GM19043 (cell line): ENCODE data around the gene UBE2L3.
A peak's percentile ranks its signal among the peaks of the same experiment; 100 is the strongest.
"Not testable (repeated sequence)": the region's sequence is repeated elsewhere in the genome, so short reads cannot be mapped to it uniquely, and the experiment has no call there.

Source experiments
- ATAC-seq: cut with Tn5 transposase; IDR thresholded peaks from one replicate; pipeline ENCODE4 v1.9.1; 2021; ENCODE audit warnings: low read depth; ENCODE audit not compliant: unreplicated experiment

The UBE2L3 gene

DNA sequence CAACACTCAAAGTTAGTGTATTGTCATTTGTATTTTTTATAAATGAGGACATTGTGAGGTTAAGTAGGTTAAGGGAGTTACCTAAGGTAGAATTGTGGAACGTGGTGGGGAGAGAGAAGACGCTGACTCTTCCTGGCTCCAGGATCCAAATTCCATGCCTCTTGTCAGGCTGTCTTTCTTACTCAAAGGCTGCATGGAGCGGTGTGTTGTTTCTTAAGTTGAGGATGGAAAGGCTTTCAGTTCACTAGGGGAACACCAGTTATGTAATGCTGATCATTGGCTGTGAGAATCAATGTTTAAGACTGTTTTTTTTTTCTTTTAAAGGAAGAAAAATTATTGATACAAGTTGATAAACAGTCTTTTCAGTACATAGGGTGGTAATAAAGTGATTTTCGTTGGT, 2.9 kb downstream of the UBE2L3 start:
- no peak for ATAC-seq

DNA sequence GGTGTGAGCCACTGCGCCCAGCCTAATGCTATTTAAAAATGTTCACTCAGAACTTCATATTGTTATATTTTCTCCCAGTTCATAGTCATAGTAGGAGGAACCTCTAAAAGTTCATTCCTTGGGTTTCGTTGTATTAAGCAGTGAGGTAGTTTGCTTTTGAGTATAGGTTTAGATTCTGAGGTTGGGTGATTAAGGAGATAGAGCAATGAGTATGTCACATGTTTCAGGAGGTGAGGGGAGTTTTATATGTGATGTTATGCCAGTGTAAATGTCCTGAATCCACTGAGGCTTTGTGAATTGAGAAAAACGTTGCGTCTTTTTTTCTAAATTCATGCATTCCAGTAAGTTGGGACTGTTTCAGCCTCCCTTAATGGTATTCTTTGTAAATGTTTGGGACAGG, 4.2 kb downstream of the UBE2L3 start:
- no peak for ATAC-seq

DNA sequence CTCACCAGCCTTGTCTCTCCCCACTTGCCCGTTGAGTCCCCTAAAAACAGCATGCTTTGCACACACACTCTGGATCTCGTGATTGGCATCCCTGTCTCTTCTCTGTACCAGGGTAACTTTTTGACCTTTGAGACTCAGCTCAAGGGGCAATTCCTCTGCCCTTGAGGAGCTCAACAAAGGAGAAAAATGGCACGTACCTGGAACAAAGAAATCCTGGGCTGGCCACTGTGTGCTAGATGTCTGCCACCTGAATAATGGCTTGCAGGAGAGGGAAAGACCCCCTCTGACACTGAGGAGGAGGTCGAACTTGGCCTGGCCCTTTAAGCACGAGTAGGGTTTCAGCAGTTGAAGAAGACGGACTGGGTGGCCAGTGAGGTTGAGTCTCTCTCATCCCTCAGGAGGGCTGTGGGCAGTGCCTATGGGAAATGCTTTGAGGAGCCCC, 5.8 kb downstream of the UBE2L3 start:
- no peak for ATAC-seq

DNA sequence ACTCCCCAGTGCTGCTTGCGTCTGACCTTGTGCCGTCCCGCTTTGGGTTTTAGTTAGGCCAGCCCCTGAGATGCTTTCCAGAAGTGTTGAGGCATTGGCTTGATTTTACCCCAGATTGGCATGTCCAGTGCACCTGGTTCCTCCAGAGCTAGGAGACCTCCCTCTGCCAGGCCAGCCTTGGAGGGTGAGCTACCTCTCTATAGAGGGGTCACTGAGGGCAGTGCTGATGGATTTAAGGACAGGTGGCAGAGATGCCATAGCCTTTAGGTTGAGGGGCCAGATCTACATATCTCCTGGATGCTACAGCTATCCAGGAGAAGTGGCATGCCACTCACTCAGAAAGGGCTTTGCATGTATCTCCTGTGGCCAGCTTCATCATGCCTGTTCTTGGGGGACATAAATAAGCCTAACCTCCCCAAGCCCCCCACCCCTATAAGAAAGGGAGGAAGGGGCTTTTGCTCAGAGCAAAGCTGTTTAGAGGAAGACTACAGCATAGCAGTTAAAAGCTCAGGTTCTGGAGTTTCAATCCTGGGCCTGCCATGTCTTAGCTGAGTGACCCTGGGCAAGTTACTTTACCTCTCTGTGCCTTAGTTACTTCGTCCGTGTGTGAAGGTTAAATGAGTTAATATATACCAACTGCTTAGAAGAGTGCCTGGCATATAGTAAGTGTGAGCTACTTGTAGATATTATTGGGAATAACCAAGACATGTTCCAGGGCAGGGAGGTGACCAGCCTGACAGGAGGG, 6.4 kb downstream of the UBE2L3 start:
- ATAC-seq: no peak

DNA sequence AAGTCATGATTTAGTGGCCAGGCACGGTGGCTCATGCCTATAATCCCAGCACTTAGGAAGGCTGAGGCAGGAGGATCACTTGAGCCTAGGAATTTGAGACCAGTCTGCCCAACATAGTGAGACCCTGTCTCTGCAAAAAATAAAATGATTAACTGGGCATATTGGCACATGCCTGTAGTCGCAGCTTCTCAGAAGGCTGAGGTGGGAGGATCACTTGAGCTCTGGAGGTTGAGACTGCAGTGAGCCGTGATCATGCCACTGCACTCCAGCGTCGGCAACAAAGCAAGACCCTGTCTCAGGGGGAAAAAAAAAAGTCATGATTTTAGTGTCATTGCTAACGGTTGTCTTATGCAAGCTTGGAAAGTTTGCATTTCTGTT, 11.9 kb downstream of the UBE2L3 start:
- ATAC-seq: no peak

DNA sequence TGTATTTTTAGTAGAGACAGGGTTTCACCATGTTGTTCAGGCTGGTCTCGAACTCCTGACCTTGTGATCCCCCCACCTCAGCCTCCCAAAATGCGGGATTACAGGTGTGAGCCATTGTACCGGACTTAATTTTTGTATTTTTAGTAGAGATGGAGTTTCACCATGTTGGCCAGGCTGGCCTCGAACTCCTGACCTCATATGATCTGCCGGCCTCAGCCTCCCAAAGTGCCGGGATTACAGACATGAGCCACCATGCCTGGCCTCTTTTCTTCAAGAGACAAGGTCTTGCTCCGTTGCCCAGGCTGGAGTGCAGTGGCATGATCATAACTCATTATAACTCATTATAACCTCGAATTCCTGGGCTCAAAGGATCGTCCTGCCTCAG, 13.1 kb downstream of the UBE2L3 start:
- ATAC-seq: not testable (repeated sequence)

DNA sequence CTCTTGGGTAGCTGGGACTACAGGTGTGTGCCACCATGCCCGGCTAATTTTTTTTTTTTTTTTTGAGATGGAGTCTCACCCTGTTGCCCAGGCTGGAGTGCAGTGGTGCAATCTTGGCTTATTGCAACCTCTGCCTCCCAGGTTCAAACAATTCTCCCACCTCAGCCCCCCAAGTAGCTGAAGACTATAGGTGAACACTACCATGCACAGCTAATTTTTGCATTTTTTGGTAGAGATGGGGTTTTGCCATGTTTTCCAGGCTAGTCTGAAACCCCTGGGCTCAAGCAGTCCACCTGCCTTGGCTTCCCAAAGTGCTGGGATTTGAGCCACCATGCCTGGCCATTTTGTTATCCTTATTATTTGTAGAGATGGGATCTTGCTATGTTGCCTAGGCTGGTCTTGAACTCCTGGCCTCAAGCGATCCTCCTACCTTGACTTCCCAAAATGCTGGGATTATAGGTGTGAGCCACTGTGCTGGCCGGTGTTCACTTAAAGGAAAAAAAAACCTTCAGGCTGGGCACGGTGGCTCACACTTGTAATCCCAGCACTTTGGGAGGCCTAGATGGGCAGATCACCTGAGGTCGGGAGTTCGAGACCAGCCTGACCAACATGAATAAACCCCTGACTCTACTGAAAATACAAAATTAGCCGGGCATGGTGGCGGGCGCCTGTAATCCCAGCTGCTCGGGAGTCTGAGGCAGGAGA, 13.6 kb downstream of the UBE2L3 start:
- not testable (repeated sequence) for ATAC-seq

DNA sequence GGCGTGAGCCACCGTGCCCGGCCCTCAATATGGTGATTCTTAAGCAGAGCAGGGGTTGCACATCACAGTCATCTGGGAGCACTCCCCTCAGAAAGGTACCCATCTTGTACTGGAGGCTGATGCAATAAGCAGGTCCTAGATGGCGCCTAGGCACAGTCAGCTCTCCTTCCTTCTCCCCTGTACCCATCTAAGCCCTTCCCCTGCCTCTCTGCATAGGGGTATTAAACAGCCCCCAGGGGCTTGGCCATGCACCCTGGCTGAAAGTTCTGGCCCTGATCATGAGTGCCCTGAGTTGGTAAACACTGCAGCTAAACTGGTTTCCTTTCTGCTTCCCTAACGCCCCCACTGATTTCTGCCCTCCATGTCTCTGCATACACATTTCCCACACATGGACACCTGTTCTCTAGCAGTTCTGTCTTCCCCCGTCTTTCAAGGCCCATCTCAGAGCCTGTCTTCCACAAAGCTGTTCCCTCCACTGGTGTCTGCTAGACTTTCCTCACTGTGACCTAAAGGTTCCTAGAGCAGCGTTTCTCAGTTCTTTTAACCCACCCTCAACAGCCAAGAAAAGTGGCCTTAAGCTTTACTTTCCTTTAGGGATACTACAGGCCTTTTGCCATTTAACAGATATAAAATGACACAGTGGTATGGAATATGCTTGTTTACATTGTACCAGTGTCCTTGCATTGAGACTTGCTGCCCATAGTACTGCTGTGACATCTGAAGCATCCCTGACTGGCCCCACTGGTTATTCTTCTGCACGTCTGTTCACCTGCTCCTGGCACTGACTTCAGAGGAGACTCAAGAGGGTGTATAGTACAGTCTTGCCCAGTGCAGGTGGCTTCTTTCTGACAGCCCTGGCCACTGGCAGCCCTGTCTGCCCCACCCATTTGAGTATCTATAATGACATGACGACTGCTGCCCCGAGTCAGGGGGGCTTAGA, 15.6 kb downstream of the UBE2L3 start:
- no peak for ATAC-seq

DNA sequence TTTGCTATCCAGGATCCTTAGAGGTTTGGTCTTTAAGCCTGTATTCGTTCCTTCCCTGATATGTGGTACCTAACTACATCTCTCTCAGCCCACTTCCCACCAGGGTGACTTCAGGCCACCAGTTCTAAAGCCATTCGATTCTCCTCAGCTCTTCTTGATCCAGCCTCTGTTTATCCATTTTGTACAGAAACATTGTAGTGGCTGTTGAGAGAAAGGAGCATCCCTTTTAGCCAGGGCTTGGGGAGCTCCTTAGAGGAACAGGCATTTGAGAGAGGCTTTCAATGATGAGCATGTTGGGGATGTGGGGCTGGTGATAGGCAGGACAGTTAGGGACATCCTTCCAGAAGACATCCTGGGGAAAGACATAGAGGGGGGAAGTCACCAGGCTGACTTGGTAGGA, 17.9 kb downstream of the UBE2L3 start:
- ATAC-seq: no peak

DNA sequence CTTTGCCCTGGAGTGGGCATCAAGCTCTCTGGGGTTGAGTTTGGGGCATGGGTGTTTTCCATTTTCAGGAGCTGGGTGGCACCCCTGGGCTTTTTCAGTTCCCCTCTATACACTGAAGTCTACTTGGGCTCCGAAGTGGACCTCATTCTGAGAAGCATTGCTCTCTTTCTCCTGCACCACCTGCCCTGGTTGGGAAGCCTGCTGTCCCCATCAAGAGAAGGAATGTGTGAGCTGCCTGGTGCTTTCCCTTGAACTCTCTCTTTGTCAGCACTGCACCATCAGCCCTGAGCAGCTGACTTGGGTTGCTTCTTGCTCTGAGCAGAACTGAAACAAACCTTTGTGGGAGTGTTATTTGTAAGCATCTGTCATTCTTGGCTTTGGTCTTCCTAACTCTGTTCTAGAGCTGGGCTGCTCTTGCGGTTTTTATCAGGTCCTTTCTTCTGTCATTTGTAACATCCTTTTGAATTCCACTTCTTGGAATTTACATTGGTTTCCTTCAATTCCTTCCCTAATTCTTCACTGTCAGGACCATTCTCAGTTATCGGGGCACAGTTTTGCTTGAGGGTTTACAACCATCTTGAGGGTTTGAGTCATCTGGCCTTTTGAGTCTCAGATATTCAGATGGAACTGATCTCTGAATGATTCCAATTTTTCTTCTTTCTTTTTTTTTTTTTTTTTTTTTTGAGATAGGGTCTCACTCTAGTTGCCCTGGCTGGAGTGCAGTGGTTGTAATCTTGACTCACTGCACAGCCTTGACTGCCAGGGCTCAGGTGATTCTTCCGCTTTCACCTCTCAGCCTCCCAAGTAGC, 20.5 kb downstream of the UBE2L3 start:
- peak; percentile 71 for ATAC-seq

DNA sequence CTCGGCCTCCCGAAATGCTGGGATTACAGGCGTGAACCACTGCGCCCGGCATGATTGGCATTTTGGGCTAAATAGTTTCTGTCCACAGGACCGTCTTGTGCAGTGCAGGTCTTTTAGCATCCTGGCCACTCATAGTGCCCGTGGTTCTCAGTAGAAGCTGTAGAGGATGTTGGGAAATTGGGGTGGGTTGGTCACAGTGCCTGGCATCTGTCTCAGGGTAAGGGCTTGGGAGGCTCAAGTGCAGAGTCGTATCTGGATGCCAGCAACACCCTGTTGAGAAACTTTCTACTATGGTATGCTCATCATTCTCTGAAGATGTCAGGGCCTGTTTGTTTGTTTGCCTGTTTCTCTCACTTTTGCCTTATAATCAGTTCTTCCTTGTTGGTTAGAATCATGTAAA, 21.9 kb downstream of the UBE2L3 start:
- ATAC-seq: no peak

DNA sequence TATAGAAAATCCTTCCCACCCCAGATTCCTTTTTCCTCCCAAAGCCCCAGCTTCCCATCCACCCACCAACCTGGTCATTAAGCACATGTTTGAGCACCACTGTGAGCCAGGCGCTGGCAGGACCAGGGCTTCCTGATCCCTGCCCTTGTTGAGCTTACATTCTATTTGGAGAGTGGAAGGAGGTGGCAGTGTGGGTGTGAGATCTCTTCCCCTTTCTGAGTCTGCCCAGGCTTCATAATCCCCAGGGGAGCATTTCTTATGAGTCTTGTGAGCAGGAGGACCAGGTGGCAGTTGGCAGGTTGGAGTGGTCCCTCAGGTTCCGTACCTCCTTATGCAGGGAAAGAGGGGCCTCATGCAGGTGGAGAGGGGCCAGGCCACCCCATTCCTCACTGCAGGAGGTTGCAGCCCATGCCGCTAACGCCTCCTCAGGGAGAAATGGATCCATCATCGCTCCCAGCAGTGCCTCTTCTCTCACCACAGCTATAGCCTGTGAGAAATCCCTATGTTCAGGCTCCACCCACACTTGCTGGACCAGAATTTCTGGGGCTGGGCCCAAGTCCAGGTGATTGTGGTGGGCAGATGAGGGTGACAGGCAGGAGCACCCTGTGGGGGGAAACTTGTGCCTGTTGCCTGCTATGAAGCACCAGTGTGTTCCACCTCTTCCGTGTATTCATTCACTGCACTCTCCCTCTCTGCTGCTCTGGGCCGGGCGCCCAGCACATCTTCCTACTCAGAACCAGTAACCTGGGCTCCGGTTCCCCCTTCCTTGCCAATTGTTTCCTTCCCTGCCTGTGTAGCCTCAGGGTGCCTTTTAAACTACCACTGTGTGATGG, 23.5 kb downstream of the UBE2L3 start:
- ATAC-seq: no peak

DNA sequence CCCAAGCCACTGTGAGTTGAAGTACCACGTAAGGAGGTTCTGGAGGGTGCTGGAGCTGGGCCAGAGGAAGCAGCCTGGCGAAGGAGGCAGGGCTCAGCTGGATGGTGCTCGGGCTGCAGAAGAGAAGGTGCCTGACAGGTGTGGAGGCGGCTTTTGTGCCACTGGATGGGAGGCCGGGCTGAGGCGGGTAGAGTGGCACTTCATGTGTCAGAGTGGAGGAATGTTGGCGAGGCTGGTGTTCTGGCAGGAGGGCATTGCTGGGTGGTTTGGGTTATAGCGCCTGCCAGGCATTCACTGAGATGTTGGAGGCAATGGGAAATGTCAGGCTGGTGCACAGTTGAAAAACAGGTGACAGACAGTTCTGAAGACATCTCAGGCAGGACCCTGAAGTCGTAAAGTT, 24.2 kb downstream of the UBE2L3 start:
- no peak for ATAC-seq

DNA sequence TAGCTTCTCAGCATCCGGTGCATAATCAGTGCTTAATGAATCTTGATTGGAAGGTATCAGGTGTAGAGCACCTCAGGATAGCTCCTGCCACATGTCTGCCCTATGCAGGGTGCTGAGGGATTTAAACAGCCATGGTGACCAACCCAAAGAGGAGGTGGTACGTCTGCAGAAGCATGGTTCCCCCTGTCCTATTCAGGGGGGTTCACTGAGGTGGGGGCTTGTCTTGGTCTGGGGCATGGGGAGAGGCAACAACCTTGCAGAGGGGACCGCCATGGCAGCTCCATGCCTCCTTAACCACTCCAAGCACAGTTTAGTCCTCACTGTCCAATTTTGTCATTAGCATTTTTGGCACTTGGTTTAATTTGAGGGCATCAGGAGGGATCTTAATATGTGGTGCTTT, 24.9 kb downstream of the UBE2L3 start:
- ATAC-seq: no peak

DNA sequence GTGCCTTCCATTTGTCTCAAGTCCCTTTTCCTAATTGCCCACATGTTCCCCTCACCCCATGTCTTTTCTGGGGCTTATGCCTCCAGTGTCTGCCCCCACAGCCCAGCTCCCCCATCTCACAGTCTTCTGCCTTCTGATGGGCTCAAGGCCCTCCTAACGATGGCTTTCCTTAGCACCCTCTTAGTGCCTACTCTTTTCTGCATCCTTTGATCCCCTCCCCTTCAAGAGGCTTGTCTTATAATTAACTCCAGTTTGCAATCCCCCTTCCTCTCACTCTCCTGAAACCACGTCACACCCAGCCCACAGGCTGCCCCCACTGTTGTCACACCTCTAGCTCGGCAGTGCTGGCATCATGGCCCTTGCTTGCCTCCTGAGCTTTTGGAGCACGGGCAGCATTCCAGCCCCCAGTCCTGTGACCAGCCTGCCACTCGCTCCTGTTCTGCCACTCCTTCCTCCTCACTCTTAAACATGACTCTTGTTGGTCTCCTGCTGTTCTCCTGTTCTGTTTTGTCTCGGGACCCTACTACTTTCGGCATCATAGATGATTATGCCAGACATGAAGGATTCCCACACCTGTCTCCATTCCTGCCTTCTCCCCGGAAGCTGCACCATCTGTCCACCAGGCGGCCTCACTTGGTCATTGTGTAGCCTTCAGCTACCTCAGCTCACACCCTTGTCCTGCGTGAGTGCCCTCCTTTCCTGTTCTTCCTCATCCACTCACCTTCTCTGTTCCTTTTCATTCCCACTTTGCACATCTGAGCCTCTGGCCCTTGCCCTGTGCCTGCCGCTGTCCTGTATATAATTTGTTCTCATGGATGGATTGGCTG, 26.1 kb downstream of the UBE2L3 start:
- ATAC-seq: no peak

DNA sequence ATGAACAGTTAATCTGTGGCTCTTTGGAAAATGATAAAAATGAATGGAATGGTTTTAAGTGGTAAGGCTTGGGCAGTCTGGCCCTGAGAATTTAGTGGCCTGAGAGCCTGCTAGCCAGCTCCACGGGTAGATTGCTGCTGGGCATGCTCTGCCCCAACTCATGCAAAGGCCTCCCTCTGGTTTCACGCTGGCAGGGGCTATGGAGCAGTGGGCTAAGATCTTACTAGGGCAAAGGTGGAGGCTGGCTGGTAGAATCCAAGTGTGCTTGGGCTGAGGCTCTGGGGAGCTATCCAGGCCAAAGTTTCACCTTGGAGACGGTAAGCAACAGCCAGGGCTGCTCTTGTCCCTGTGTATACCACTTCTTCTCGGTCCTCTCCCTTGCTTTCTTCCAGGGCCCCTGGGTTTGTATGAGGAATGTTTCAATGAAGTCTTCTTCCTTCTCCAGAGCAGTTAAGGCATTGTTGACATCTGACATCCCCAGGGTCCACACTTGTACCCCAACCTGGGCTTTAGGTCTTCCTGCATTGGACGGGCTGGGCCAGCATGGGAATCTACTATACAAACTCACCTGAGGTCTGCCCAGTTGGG, 27.4 kb downstream of the UBE2L3 start:
- ATAC-seq: no peak

DNA sequence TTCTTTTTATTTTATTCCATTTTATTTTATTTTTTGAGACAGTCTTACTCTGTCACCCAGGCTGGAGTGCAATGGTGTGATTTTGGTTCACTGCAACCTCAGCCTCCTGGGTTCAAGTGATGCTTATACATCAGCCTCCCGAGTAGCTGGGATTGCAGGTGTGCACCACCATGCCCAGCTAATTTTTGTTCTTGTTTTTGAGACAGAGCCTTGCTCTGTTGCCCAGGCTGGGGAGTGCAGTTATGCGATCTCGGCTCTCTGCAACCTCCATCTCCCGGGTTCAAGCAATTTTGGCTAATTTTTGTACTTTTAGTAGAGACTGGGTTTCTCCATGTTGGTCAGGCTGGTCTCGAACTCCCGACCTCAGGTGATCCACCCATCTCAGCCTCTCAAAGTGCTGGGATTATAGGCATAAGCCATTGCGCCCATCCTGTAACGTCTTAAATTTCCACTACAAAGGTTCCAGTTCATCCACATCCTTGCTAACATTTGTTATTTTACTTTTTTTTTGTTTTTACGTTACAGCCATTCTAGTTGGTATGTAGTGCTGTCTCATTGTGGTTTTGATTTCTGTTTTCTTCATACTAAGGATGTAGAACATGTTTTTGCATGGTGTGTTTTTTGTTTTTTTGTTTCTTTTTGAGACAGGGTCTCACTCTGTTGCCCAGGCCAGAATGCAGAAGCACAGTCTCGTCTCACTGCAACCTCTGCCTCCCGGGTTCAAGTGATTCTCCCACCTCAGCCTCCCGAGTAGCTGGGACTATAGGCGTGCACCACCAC, 29.0 kb downstream of the UBE2L3 start:
- not testable (repeated sequence) for ATAC-seq

DNA sequence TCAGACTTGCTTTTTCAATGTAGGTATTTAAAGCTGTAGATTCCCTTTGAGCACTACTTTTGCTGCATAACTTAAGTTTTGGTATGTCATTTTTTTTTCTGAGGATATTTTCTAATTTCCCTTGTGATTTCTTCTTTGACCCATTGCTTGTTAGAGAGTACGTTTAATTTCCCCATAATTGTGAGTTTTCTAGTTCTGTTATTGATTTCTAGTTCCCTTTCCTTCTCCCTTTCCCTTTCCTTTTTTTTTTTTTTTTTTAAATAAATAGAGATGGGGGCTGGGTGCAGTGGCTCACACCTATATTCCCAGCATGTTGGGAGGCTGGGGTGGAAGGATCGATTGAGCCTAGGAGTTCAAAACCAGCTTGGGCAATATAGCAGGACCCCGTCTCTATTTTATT, 30.8 kb downstream of the UBE2L3 start:
- ATAC-seq: no peak
